HG03045 (cell line): ENCODE measurements around the gene PTCD1.

Experiments
- ATAC-seq: cut with Tn5 transposase; IDR thresholded peaks from one replicate; pipeline ENCODE4 v1.9.1; 2021; ENCODE audit warnings: mild to moderate bottlenecking, moderate library complexity; ENCODE audit not compliant: unreplicated experiment

Gene PTCD1

GRCh38 chr7:99438573-99439480 is at the start of gene PTCD1, which contains the start of gene CPSF4:
Gene PTCD1 (minus strand): TSS chr7:99438798. CDS start chr7:99435242, 3,556 bp downstream.
Gene CPSF4 (plus strand): TSS chr7:99438943. CDS start chr7:99439083, 140 bp downstream.
- peak; percentile 92 for ATAC-seq

DNA sequence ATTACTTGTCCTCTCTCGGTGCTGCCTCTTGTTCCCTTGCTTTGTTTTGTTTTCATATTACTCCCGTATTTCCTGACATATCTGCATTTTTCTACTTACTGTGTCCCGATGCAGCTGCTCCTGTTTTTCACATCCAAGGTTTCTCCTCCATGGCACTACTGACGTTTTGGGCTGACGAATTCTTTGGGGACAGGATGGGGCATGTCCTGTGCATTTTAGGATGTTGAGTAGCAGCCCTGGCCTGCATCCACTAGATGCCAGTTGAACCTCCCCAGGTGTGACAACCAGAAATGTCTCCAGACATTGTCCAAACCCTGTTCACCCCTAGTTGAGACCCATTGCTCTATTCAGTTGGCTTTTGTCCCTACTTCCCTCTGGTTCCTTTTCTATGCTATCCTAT is 46.5 kb upstream of the PTCD1 start:
- no peak for ATAC-seq

- no peak for ATAC-seq
Observed at GRCh38 chr7:99478464-99479440, 40.2 kb upstream of the PTCD1 start.

DNA sequence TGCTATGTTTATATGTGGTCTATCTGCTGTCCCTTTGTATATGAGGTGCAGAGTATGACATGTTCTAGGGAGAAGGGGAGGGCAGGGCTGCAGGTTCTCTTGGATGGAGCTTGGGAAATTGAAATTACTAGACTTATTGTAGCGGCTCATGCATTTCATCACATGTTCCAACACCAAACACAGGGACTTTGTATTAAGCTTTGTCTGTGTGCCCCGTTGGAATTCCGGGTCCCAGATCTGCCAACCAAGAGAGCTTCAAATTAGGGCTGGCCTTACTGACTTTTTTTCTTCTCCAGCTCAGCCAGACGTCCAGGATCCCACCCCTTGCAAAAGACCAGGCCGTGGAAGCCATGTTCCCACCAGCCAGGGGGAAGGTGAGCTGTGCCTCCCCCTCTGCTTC is 37.5 kb upstream of the PTCD1 start:
- no peak for ATAC-seq

DNA sequence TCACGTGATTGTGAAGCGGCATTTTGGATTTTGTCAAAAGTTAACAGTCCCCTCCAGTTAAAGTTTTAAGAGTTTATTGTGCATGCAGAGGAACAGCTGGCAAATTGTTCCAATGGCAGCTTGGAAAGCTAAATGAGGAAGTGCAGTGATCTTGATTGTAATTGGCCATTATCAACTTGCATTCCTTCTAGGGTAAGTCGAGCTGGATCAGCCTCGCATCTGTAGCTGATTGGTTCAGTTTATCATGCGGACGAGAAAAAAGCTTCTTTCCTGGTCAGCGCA is 34.7 kb upstream of the PTCD1 start:
- no peak for ATAC-seq

GRCh38 chr7:99472561-99473314 is 34.1 kb upstream of the PTCD1 start, which contains the start of gene ZNF789:
Gene ZNF789 (plus strand): TSS chr7:99472890. CDS start chr7:99476457, 3,567 bp downstream.
- ATAC-seq = peak; percentile 96

GRCh38 chr7:99469381-99470065 is 30.9 kb upstream of the PTCD1 start:
- no peak for ATAC-seq

- no peak for ATAC-seq
Observed at GRCh38 chr7:99468336-99468918, 29.8 kb upstream of the PTCD1 start.

DNA sequence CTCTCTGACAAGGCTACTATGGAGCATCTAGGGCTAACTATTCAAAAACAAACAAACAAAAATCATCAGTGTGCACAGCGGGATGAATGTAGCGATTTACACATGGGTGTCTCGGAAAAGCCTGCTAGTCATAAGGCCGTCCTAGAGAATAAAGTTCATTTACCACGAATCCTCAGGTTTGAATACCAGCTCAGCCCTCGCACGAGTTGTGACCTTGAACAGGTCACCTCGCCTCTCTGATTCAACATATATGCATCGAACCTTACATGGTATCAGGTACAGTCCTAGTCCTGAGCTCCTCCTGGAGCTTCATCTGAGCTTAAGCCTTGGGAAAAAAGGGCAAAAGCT is 26.8 kb upstream of the PTCD1 start:
- ATAC-seq = no peak

DNA sequence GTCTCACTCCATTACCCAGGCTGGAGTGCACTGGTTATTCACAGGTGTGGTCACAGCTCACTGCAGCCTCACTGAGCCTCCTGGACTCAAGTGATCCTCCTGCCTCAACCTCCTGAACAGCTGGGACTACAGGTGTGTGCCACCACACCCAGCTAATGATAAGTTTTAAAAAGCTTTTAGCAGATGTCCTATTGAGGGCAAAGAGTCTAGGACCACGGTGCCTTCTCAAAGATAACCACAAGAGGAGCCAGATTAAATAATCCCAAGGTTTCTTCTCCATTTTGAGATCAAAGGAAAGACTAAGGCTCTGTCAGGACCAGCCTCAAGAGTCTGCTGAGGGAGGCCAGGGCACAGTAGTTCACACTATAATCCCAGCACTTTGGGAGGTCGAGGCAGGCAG is 22.6 kb upstream of the PTCD1 start:
- ATAC-seq = no peak

- ATAC-seq = no peak
Observed at GRCh38 chr7:99460651-99461050, 22.1 kb upstream of the PTCD1 start.

DNA sequence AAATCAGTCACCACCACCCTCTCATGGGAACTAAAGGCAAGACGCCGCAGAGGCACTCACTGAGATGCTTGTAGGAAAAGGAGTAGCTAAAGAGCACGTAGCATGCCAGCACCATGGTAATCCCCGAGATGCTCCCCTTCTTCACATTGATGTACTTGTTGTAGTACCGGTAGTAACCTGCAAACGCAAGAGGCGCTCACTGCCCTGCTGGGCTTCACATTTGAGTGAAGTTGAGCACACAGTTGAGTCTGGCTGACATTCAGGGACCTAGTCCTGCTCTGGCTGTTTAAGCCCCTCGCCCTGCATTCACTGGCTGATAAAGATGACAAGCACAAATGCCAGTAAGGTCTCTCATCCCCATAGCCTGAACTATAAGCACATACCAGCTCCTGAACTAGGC is 20.5 kb upstream of the PTCD1 start:
- ATAC-seq = no peak

GRCh38 chr7:99457650-99458493 is 19.3 kb upstream of the PTCD1 start:
- no peak for ATAC-seq

- no peak for ATAC-seq
Observed at GRCh38 chr7:99457050-99457649, 18.6 kb upstream of the PTCD1 start.

- no peak for ATAC-seq
Observed at GRCh38 chr7:99456288-99456687, 17.7 kb upstream of the PTCD1 start.

DNA sequence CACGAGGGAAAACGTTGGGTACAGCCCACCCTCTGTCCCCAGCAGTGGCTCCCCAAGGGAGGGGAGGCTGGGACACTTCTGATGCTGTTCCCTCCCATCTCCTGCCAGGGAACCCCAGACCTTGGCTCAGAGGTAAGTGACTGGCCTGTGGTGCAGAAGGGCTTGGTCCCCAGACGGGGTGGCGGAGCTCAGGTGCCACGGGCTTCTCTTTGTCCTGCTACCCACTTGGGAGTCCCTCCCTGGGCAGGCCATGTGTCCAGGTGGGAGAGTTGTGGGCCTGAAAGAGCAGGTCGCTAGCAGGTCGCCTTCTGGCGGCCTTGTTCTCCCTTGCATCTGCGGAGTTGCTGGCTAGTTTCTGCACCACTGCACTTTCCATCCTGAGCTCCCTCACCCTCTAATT is 17.3 kb upstream of the PTCD1 start:
- ATAC-seq = no peak

- ATAC-seq = no peak
Observed at GRCh38 chr7:99453105-99453504, 14.5 kb upstream of the PTCD1 start.

DNA sequence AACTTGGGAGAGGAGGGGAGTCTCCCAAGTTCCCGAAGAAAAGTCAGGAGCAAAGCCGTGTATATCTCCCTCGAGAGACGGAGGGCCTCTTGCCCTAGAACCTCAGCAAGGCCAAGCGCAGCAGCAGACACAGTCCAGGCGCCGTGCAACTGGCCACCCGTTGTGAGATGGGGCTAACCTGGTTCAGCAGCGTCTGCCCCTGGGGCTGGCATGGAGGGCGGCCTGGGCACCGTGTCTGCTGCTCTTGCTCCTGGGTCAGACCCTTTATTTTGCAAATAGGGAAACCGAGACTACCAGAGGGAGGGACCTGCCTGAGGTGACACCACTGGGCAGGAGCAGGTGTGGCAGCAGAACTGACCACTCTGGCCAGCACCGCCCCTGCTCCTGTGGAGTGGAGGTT is 13.9 kb upstream of the PTCD1 start:
- no peak for ATAC-seq

DNA sequence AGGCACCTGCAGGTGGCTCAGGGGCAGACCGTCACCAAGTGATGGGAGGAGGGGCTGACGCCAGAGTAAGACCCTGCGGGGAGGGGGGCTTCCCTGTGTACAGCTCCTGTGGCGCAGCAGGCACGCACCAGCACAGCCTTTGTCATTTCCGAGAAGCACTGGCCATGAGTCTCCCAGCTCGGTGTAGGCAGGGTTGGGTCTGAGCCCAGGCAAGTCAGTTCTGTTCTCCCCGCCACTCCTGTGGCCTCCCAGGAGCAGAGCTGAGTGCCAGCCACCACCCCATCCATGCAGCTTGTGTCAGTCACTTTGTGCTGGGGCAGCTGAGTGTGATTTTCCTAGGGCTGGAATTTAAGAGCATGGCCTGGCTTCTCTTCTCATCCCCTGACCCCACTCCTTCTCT is 13.3 kb upstream of the PTCD1 start:
- ATAC-seq = no peak
